Fibroblast of villous mesenchyme (primary cell): ENCODE measurements around the gene CDC42BPB. TPM values are rescaled to one million over a fixed set of nuclear protein-coding genes. Genes with fewer than 3 reads are reported as not detected.

ENCODE experiments used
- DNase-seq: peaks from one replicate; pipeline ENCODE4 v3.0.0-alpha.2; 2010; ENCODE audit warnings: low read depth
- H3K4me3 ChIP-seq: 2 replicates; pipeline ENCODE4 v1.5.1; 2011; ENCODE audit warnings: low read depth, mild to moderate bottlenecking, low read length
- total RNA-seq: library from RNA; depleted of rRNA; stranded (reverse); fragments of >200 nt; gene quantifications from 2 replicates; pipeline ENCODE4 v1.2.3, GENCODE V29; 2012
- TF ChIP-seq, protein P1 (sequence below): IDR thresholded peaks from 2 replicates; pipeline ENCODE4 v1.5.1; 2012; ENCODE audit warnings: low read depth, mild to moderate bottlenecking, low read length; ENCODE audit not compliant: insufficient read depth

CDC42BPB gene
- total RNA-seq, 1 donor, result 122 TPM

GRCh38 chr14:103070263-103070885, 13.0 kb upstream of the CDC42BPB start:
- TF ChIP-seq, protein P1, sequence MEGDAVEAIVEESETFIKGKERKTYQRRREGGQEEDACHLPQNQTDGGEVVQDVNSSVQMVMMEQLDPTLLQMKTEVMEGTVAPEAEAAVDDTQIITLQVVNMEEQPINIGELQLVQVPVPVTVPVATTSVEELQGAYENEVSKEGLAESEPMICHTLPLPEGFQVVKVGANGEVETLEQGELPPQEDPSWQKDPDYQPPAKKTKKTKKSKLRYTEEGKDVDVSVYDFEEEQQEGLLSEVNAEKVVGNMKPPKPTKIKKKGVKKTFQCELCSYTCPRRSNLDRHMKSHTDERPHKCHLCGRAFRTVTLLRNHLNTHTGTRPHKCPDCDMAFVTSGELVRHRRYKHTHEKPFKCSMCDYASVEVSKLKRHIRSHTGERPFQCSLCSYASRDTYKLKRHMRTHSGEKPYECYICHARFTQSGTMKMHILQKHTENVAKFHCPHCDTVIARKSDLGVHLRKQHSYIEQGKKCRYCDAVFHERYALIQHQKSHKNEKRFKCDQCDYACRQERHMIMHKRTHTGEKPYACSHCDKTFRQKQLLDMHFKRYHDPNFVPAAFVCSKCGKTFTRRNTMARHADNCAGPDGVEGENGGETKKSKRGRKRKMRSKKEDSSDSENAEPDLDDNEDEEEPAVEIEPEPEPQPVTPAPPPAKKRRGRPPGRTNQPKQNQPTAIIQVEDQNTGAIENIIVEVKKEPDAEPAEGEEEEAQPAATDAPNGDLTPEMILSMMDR, result no peak
- no peak for DNase-seq
- no peak overlapping the region for H3K4me3 ChIP-seq

- TF ChIP-seq, protein P1, result no peak
- no peak overlapping the region for H3K4me3 ChIP-seq
- DNase-seq, result no peak
Measured at GRCh38 chr14:103068351-103069073, 11.2 kb upstream of the CDC42BPB start.

DNA sequence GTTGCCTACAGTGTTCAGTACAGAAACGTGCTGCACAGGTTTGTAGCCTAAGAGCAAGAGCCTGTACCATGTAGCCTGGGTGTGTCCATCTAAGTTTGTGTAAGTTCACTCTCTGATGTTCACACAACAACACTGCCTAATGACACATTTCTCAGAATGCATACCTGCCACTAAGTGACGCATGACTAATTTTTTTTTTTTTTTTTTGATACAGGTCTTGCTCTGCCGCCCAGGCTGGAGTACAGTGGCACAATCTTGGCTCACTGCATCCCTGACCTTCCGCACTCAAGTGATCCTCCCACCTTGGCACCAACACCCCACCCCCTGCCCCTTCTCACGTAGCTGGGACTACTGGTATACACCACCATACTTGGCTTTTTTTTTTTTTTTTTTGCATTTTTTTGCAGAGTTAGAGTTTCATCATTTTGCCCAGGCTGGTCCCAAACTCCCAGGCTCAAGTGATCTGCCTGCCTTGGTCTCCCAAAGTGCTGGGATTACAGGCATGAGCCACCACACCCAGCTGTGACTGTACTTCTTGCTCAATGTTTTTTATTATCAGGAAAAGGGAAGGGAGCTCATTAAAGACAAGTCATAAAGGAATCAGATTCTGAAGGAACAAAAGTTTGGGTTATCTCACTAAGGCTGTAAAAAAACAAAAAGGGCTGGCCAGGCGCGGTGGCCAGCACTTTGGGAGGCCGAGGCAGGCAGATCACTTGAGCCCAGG, 10.0 kb upstream of the CDC42BPB start:
- H3K4me3 ChIP-seq, result no peak overlapping the region
- DNase-seq, result peak; percentile 93
- TF ChIP-seq, protein P1, result no peak

DNA sequence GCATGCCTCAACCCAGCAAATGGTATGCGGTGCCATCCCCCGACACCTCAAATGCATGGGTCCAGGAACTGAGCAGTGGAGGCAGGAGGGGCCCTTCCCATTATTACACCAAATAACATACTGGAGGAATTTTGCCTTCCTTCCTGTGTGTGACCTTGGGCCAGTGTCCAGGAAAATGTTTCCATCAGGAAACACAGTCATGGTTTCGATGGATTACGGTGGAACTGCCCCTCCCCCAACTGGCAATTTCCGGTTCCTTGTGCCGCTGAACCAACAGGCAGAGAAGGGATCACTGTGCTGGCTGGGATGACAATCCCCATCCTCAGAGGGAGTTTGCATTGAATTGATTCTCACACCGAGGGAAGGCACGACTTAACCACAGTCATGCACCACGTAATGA, 9.1 kb upstream of the CDC42BPB start:
- TF ChIP-seq, protein P1, result no peak
- no peak overlapping the region for H3K4me3 ChIP-seq
- DNase-seq, result no peak

DNA sequence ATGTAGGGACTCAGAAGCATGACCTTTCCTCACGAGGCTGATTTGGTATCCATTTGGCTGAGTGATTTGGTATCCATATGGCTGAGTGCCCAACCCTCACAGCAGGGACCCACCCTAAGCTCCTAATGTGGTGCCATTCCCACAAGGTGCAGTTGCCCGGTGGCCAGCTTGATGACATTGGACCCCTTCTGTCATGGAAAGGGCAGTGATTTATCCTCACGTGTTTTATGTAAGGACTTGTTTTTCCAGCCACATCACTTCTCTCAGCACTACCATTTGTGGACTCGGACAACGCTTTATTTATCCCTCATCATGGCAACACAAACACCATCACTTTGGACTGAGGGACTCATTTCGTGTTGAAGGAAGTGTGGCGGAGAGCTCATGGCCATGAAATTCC, 8.5 kb upstream of the CDC42BPB start:
- DNase-seq, result no peak
- H3K4me3 ChIP-seq, result no peak overlapping the region
- TF ChIP-seq, protein P1, result no peak

GRCh38 chr14:103064978-103065377, 7.6 kb upstream of the CDC42BPB start:
- TF ChIP-seq, protein P1, result no peak
- no peak for DNase-seq

More at GRCh38 chr14:103064978-103065377, 7.6 kb upstream of the CDC42BPB start:
- no peak overlapping the region for H3K4me3 ChIP-seq
